NCI-H2196 treated with DMSO at 0.1 percent for 48 hours (cell line): ENCODE measurements around the gene VSX2.
"Not testable (repeated sequence)": the region's sequence is repeated elsewhere in the genome, so short reads cannot be mapped to it uniquely, and the experiment has no call there.

Experiments
- DNase-seq: peaks from one replicate; lab custom pipeline; 2025; ENCODE audit not compliant: unreplicated experiment; lab: John Stamatoyannopoulos, UW

Gene VSX2

GRCh38 chr14:74258764-74259035 is 19.5 kb downstream of the VSX2 start:
- DNase-seq, result no peak

- no peak for DNase-seq
Observed at GRCh38 chr14:74259513-74259912, 20.3 kb downstream of the VSX2 start.

- DNase-seq, result no peak
Observed at GRCh38 chr14:74260525-74261233, 21.4 kb downstream of the VSX2 start.

- DNase-seq, result no peak
Observed at GRCh38 chr14:74261288-74261687, 22.0 kb downstream of the VSX2 start.

- no peak for DNase-seq
Observed at GRCh38 chr14:74262076-74262475, 22.8 kb downstream of the VSX2 start.

- no peak for DNase-seq
Observed at GRCh38 chr14:74263181-74263580, 23.9 kb downstream of the VSX2 start.

- no peak for DNase-seq
Observed at GRCh38 chr14:74263921-74264320, 24.7 kb downstream of the VSX2 start.

GRCh38 chr14:74265301-74265965 is 26.2 kb downstream of the VSX2 start:
- no peak for DNase-seq

GRCh38 chr14:74267588-74267987 is 28.3 kb downstream of the VSX2 start:
- DNase-seq, result no peak

- not testable (repeated sequence) for DNase-seq
Observed at GRCh38 chr14:74270382-74271177, 31.3 kb downstream of the VSX2 start.

- no peak for DNase-seq
Observed at GRCh38 chr14:74271365-74271764, 32.1 kb downstream of the VSX2 start.

GRCh38 chr14:74275241-74275841 is 36.1 kb downstream of the VSX2 start:
- DNase-seq, result no peak

- no peak for DNase-seq
Observed at GRCh38 chr14:74278080-74278479, 38.8 kb downstream of the VSX2 start.

GRCh38 chr14:74281069-74281468 is 41.8 kb downstream of the VSX2 start:
- DNase-seq, result no peak

GRCh38 chr14:74286736-74287135 is 47.5 kb downstream of the VSX2 start:
- DNase-seq, result no peak

- no peak for DNase-seq
Observed at GRCh38 chr14:74289801-74290200, 50.6 kb downstream of the VSX2 start.

- DNase-seq, result no peak
Observed at GRCh38 chr14:74290415-74290814, 51.2 kb downstream of the VSX2 start.

GRCh38 chr14:74292061-74292460 is 52.8 kb downstream of the VSX2 start:
- no peak for DNase-seq

GRCh38 chr14:74293606-74294005 is 54.4 kb downstream of the VSX2 start:
- no peak for DNase-seq

- DNase-seq, result no peak
Observed at GRCh38 chr14:74296037-74296467, 56.8 kb downstream of the VSX2 start.

GRCh38 chr14:74297986-74298385 is 58.7 kb downstream of the VSX2 start:
- DNase-seq, result no peak

- no peak for DNase-seq
Observed at GRCh38 chr14:74299061-74299545, 59.9 kb downstream of the VSX2 start.
